HepG2 (cell line): ENCODE results near the gene RABEPK. TPM values are rescaled to one million over a fixed set of nuclear protein-coding genes. Genes with fewer than 3 reads are reported as not detected.
A peak's percentile ranks its signal among the peaks of the same experiment; 100 is the strongest.

Experiments
- BRCA1 ChIP-seq: sonication (generic); formaldehyde crosslinking; IDR thresholded peaks from 2 replicates; pipeline ENCODE4 v1.4.0; 2020; ENCODE audit warnings: missing genetic modification reagents
- HMGA1 ChIP-seq: sonication (generic); formaldehyde crosslinking; conservative IDR thresholded peaks from 2 replicates; pipeline ENCODE4 v1.4.0; 2020; ENCODE audit warnings: missing genetic modification reagents
- HOXD1 ChIP-seq: sonication (generic); formaldehyde crosslinking; IDR thresholded peaks from 2 replicates; pipeline ENCODE4 v1.5.0; 2020; ENCODE audit warnings: missing genetic modification reagents
- NR2F6 ChIP-seq, 2 experiments: IDR thresholded peaks; 2 replicates each; pipeline ENCODE4 v1.6.1; 2016; ENCODE audit warnings: antibody characterized with exemption in 1 of 2, mild to moderate bottlenecking in 1 of 2
- PCBP2 ChIP-seq: fragments of 200-400 bp; formaldehyde crosslinking; optimal IDR thresholded peaks from 2 replicates; pipeline ENCODE3; 2018; ENCODE audit warnings: low read length, low read depth; ENCODE audit not compliant: poor library complexity, severe bottlenecking
- RAD21 ChIP-seq: fragments of 450-650 bp; formaldehyde crosslinking; IDR thresholded peaks from 2 replicates; pipeline ENCODE4 v1.5.0; 2020; ENCODE audit warnings: mild to moderate bottlenecking
- REPIN1 ChIP-seq: sonication (generic); formaldehyde crosslinking; IDR thresholded peaks from 2 replicates; pipeline ENCODE4 v1.8.0; 2022; ENCODE audit warnings: missing genetic modification reagents, low read depth, mild to moderate bottlenecking, borderline replicate concordance
- XRCC5 ChIP-seq: fragments of 200-400 bp; formaldehyde crosslinking; optimal IDR thresholded peaks from 2 replicates; pipeline ENCODE3; 2017; ENCODE audit warnings: mild to moderate bottlenecking, low read length
- ZBTB25 ChIP-seq: IDR thresholded peaks from 2 replicates; pipeline ENCODE4 v1.6.1; 2018; ENCODE audit warnings: missing genetic modification reagents
- ZBTB34 ChIP-seq: sonication (generic); formaldehyde crosslinking; IDR thresholded peaks from 2 replicates; pipeline ENCODE4 v1.8.0; 2022; ENCODE audit warnings: mild to moderate bottlenecking, missing genetic modification reagents
- ZNF431 ChIP-seq: sonication (generic); formaldehyde crosslinking; IDR thresholded peaks from 2 replicates; pipeline ENCODE4 v1.9.0; 2022; ENCODE audit warnings: missing genetic modification reagents, low read depth, mild to moderate bottlenecking, borderline replicate concordance
- ZNF432 ChIP-seq: sonication (generic); formaldehyde crosslinking; IDR thresholded peaks from 2 replicates; pipeline ENCODE4 v1.5.0; 2020; ENCODE audit warnings: missing genetic modification reagents, mild to moderate bottlenecking, borderline replicate concordance
- ZSCAN30 ChIP-seq: sonication (generic); formaldehyde crosslinking; IDR thresholded peaks from 2 replicates; pipeline ENCODE4 v1.5.0; 2020; ENCODE audit warnings: mild to moderate bottlenecking, missing genetic modification reagents
- ZXDC ChIP-seq: sonication (generic); formaldehyde crosslinking; IDR thresholded peaks from 2 replicates; pipeline ENCODE4 v1.5.0; 2020; ENCODE audit warnings: mild to moderate bottlenecking, missing genetic modification reagents
- polyA plus RNA-seq, 8 experiments: library from polyadenylated mRNA; depleted of rRNA in 3 of 8; stranded (reverse) in 7 of 8; unstranded in 1 of 8; fragments of >200 nt; fragmentation: Illumina TruSeq in 4 of 8; extraction: Trizol in 4 of 8; gene quantifications; 2 replicates each; pipeline versions ENCODE4 v1.2.1 to v1.2.3, GENCODE V29; 2011 to 2016; ENCODE audit warnings: low read depth in 4 of 8, missing spikeins in 1 of 8, mixed read lengths in 1 of 8; ENCODE audit not compliant: insufficient read depth in 1 of 8
- total RNA-seq, 5 experiments: library from RNA; depleted of rRNA; stranded (reverse); fragments of >200 nt; fragmentation: Illumina TruSeq; extraction: Trizol; gene quantifications; 2 replicates each; pipeline ENCODE4 v1.2.3, GENCODE V29; 2016; ENCODE audit warnings: low read depth in 1 of 5
- TF ChIP-seq, protein P1 (sequence below): sonication (generic); formaldehyde crosslinking; IDR thresholded peaks from 2 replicates; pipeline ENCODE4 v1.5.1; 2020; ENCODE audit warnings: missing genetic modification reagents, mild to moderate bottlenecking, borderline replicate concordance
- TF ChIP-seq, protein P2 (sequence below): sonication (generic); formaldehyde crosslinking; IDR thresholded peaks from 2 replicates; pipeline ENCODE4 v1.5.0; 2020; ENCODE audit warnings: mild to moderate bottlenecking, low read depth, missing genetic modification reagents, borderline replicate concordance
- TF ChIP-seq, protein P3 (sequence below): sonication (generic); IDR thresholded peaks from 2 replicates; pipeline ENCODE4 v1.6.1; 2016; ENCODE audit warnings: low read depth, borderline replicate concordance
- TF ChIP-seq, protein P4 (sequence below): sonication (generic); formaldehyde crosslinking; IDR thresholded peaks from 2 replicates; pipeline ENCODE4 v1.4.0; 2020; ENCODE audit warnings: low read depth, mild to moderate bottlenecking, missing genetic modification reagents

The RABEPK gene
- total and polyA plus RNA-seq, 2 of the 13 experiments (the other 11 are each of a cell fraction or from before 2014, with no cell fraction given) = 75.5 to 90.0 TPM

- no peak for TF ChIP-seq ZXDC (CRISPR knock-in tag)
- TF ChIP-seq ZBTB34 (CRISPR knock-in tag) = no peak
- TF ChIP-seq ZNF432 (CRISPR knock-in tag) = no peak
- no peak for TF ChIP-seq ZNF431 (CRISPR knock-in tag)
- TF ChIP-seq, protein P1, sequence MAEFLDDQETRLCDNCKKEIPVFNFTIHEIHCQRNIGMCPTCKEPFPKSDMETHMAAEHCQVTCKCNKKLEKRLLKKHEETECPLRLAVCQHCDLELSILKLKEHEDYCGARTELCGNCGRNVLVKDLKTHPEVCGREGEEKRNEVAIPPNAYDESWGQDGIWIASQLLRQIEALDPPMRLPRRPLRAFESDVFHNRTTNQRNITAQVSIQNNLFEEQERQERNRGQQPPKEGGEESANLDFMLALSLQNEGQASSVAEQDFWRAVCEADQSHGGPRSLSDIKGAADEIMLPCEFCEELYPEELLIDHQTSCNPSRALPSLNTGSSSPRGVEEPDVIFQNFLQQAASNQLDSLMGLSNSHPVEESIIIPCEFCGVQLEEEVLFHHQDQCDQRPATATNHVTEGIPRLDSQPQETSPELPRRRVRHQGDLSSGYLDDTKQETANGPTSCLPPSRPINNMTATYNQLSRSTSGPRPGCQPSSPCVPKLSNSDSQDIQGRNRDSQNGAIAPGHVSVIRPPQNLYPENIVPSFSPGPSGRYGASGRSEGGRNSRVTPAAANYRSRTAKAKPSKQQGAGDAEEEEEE = no peak
- TF ChIP-seq RAD21 (CRISPR knock-in tag) = no peak
- no peak; the same call in 1 of the 2 replicates for TF ChIP-seq REPIN1
- TF ChIP-seq, protein P2, sequence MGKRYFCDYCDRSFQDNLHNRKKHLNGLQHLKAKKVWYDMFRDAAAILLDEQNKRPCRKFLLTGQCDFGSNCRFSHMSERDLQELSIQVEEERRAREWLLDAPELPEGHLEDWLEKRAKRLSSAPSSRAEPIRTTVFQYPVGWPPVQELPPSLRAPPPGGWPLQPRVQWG (CRISPR knock-in tag) = no peak
- 0 out of 2 replicates have a peak, but pooled peaks have one; percentile 42 for TF ChIP-seq ZBTB25 (CRISPR knock-in tag)
- no peak; the same call in 1 of the 2 replicates for TF ChIP-seq NR2F6 (IDR thresholded peaks at IDR 0.05)
- TF ChIP-seq NR2F6 (CRISPR knock-in tag; IDR thresholded peaks at IDR 0.05) = no peak; the same call in 1 of the 2 replicates
- TF ChIP-seq, protein P3, sequence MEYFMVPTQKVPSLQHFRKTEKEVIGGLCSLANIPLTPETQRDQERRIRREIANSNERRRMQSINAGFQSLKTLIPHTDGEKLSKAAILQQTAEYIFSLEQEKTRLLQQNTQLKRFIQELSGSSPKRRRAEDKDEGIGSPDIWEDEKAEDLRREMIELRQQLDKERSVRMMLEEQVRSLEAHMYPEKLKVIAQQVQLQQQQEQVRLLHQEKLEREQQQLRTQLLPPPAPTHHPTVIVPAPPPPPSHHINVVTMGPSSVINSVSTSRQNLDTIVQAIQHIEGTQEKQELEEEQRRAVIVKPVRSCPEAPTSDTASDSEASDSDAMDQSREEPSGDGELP = peak; percentile 86; the same call in 1 of the 2 replicates
- no peak for TF ChIP-seq HMGA1 (CRISPR knock-in tag)
- TF ChIP-seq ZSCAN30 (CRISPR knock-in tag) = peak; percentile 61; the same call in 1 of the 2 replicates
- TF ChIP-seq, protein P4, sequence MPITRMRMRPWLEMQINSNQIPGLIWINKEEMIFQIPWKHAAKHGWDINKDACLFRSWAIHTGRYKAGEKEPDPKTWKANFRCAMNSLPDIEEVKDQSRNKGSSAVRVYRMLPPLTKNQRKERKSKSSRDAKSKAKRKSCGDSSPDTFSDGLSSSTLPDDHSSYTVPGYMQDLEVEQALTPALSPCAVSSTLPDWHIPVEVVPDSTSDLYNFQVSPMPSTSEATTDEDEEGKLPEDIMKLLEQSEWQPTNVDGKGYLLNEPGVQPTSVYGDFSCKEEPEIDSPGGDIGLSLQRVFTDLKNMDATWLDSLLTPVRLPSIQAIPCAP (CRISPR knock-in tag) = no peak
- TF ChIP-seq BRCA1 = 0 out of 2 replicates have a peak, but pooled peaks have one; percentile 13
- 0 out of 2 replicates have a peak, but pooled peaks have one; percentile 43 for TF ChIP-seq HOXD1 (CRISPR knock-in tag)
- TF ChIP-seq XRCC5 = no peak
- TF ChIP-seq PCBP2 = no peak
These were observed 40.9 kb downstream of the RABEPK start, which contains the start of gene HSPA5 (continued) for GRCh38 chr9:125241000-125241862.
